Gastrocnemius medialis (tissue), 4 donors: ENCODE measurements around the gene CGRRF1. TPM values are rescaled to one million over a fixed set of nuclear protein-coding genes. Genes with fewer than 3 reads are reported as not detected.

Experiments
- ATAC-seq, 2 donors: fragments of 150-250 bp; one replicate each; pipeline ENCODE4 v1.9.1; 2016
- DNase-seq, 2 donors: peaks; one replicate each; pipeline ENCODE4 v3.0.0-alpha.2; 2019
- H3K27ac ChIP-seq, 4 donors: fragments of 200-600 bp; sonication (generic); 1 replicate in 1 of 4; 2 replicates in 3 of 4; pipeline ENCODE4 v1.5.1; 2016 to 2018; ENCODE audit warnings: mild to moderate bottlenecking in 2 of 4, moderate library complexity in 1 of 4
- H3K27me3 ChIP-seq, 3 donors: fragments of 200-600 bp; sonication (generic) in 2 of 3; 1 replicate in 1 of 3; 2 replicates in 2 of 3; pipeline versions ENCODE4 v1.5.1 to v1.6.0; 2016 to 2019; ENCODE audit warnings: mild to moderate bottlenecking in 1 of 3, moderate library complexity in 1 of 3
- H3K36me3 ChIP-seq, 2 donors: fragments of 200-600 bp; sonication (generic) in 1 of 2; one replicate each; pipeline ENCODE4 v1.5.1; 2017 to 2018
- H3K4me1 ChIP-seq, 2 donors: fragments of 200-600 bp; sonication (generic) in 1 of 2; one replicate each; pipeline ENCODE4 v1.5.1; 2016 to 2017; ENCODE audit warnings: mild to moderate bottlenecking in 2 of 2
- H3K4me3 ChIP-seq, 4 donors: fragments of 200-600 bp; sonication (generic) in 3 of 4; 1 replicate in 1 of 4; 2 replicates in 3 of 4; pipeline ENCODE4 v1.5.1; 2016 to 2019; ENCODE audit warnings: mild to moderate bottlenecking in 2 of 4
- H3K9me3 ChIP-seq, 3 donors: fragments of 200-600 bp; sonication (generic) in 2 of 3; 1 replicate in 1 of 3; 2 replicates in 2 of 3; pipeline ENCODE4 v1.5.1; 2016 to 2019
- CTCF ChIP-seq, 5 experiments: fragments of 450-650 bp in 3 of 5; fragments of 200-600 bp in 2 of 5; sonication (generic) in 2 of 5; IDR thresholded peaks in 4 of 5; conservative IDR thresholded peaks in 1 of 5; 1 replicate in 4 of 5; 2 replicates in 1 of 5; pipeline ENCODE4 v1.5.1; 2016 to 2019; ENCODE audit warnings: antibody characterized with exemption in 5 of 5, mild to moderate bottlenecking in 3 of 5, moderate library complexity in 3 of 5
- POLR2A ChIP-seq, 2 donors: fragments of 450-650 bp; IDR thresholded peaks; one replicate each; pipeline ENCODE4 v1.6.1; 2017; ENCODE audit warnings: antibody characterized with exemption in 2 of 2, mild to moderate bottlenecking in 2 of 2, moderate library complexity in 2 of 2
- in situ Hi-C, 4 donors: fragments of 200-750 bp; cut with MboI; loops; one replicate each; pipeline versions ENCODE4 v1.15.0 to v1.8.0; 2017; ENCODE audit warnings: low sequenced_read_pairs in 4 of 4
- intact Hi-C: fragments of 100-400 bp; cut with DNase I; formaldehyde crosslinking; loops from one replicate; pipeline ENCODE4 v1.15.1; 2023; ENCODE audit warnings: low total_unique reads
- total RNA-seq, 4 donors: library from RNA; depleted of rRNA; stranded (reverse); fragments of >200 nt; gene quantifications; one replicate each; pipeline versions ENCODE4 v1.1.0 to v1.2.3, GENCODE V29; 2016

Gene CGRRF1
- total RNA-seq, 4 donors from 2014 or later: 13.7 to 27.0 (median 20.7) TPM

GRCh38 chr14:54556535-54556934, 46.8 kb downstream of the CGRRF1 start:
- intact Hi-C loops (loop anchor here (5.0 kb wide), 1 partner anchor 49 kb away; the partner anchor contains the start of gene CGRRF1), in situ Hi-C loops (loop anchor here in 2 of 4 donors (10.0 kb wide), 2 partner anchors 248 to 258 kb away; no protein-coding TSS in a partner anchor)
- H3K27me3 ChIP-seq: no peaks in the 10 kb centered on the region
- no peak overlapping the region for H3K4me3 ChIP-seq
- H3K9me3 ChIP-seq: no peaks in the 10 kb centered on the region
- no peaks in the 10 kb centered on the region for H3K4me1 ChIP-seq
- no peaks in the 10 kb centered on the region for H3K36me3 ChIP-seq
- ATAC-seq: peak in 1 of 2 donors; percentile 64
- H3K27ac ChIP-seq: no peak overlapping the region
- no peak for TF ChIP-seq POLR2A (IDR thresholded peaks at IDR 0.05)
- no peak for TF ChIP-seq CTCF (IDR thresholded peaks at IDR 0.05 in 4 of 5, conservative IDR thresholded peaks at IDR 0.05 in 1 of 5)
- DNase-seq: peak in 1 of 2 donors; percentile 26

GRCh38 chr14:54562334-54562733, 52.6 kb downstream of the CGRRF1 start:
- DNase-seq (no peak), ATAC-seq (no peak)
- no peak overlapping the region for H3K27ac ChIP-seq
- H3K36me3 ChIP-seq: no peaks in the 10 kb centered on the region
- peaks cover 7 to 10% of the 10 kb centered on the region in 2 donors for H3K4me1 ChIP-seq
- no peaks in the 10 kb centered on the region for H3K9me3 ChIP-seq
- no peak for TF ChIP-seq POLR2A (IDR thresholded peaks at IDR 0.05)
- no peak for TF ChIP-seq CTCF (IDR thresholded peaks at IDR 0.05 in 4 of 5, conservative IDR thresholded peaks at IDR 0.05 in 1 of 5)
- intact Hi-C loops: loop anchor here (10.0 kb wide), 2 partner anchors 162 to 332 kb away; no protein-coding TSS in a partner anchor
- in situ Hi-C loops: loop anchor here in 3 of 4 donors (5.0 to 10.0 kb wide), 2 partner anchors 212 to 215 kb away; no protein-coding TSS in a partner anchor
- H3K4me3 ChIP-seq: no peak overlapping the region
- H3K27me3 ChIP-seq: no peaks in the 10 kb centered on the region

- TF ChIP-seq POLR2A (IDR thresholded peaks at IDR 0.05): no peak
- peak; percentile 67 to 92 (median 87) for TF ChIP-seq CTCF (IDR thresholded peaks at IDR 0.05 in 4 of 5, conservative IDR thresholded peaks at IDR 0.05 in 1 of 5)
- no peak for DNase-seq
- no peaks in the 10 kb centered on the region for H3K27me3 ChIP-seq
- ATAC-seq: no peak
- intact Hi-C loops (loop anchor here (1.0 to 10.0 kb wide), 5 partner anchors 161 to 331 kb away; no protein-coding TSS in a partner anchor), in situ Hi-C loops (loop anchor here in 3 of 4 donors (5.0 to 10.0 kb wide), 2 partner anchors 211 to 213 kb away; no protein-coding TSS in a partner anchor)
- H3K27ac ChIP-seq: peak overlapping the region; percentile 97 to 100 (median 99)
- H3K9me3 ChIP-seq: no peaks in the 10 kb centered on the region
- peak overlapping the region; percentile 67 to 89 (median 81) for H3K4me3 ChIP-seq
- H3K4me1 ChIP-seq: peaks cover 15 to 22% of the 10 kb centered on the region in 2 donors
- H3K36me3 ChIP-seq: no peaks in the 10 kb centered on the region
Observed at GRCh38 chr14:54564071-54564867, 54.6 kb downstream of the CGRRF1 start.

GRCh38 chr14:54564868-54565784, 55.4 kb downstream of the CGRRF1 start:
- Histone ChIP-seq H3K4me3 (peak overlapping the region; percentile 67 to 89 (median 81)), H3K9me3 (no peaks in the 10 kb centered on the region), H3K4me1 (peaks cover 23 to 31% of the 10 kb centered on the region in 2 donors), H3K27me3 (no peaks in the 10 kb centered on the region), H3K27ac (peak overlapping the region; percentile 97 to 100 (median 99)), H3K36me3 (no peaks in the 10 kb centered on the region)
- DNase-seq (peak; percentile 83 to 90), ATAC-seq (peak; percentile 36 to 42)
- in situ Hi-C loops: loop anchor here (5.0 to 10.0 kb wide), 3 partner anchors 127 to 212 kb away; no protein-coding TSS in a partner anchor
- intact Hi-C loops: loop anchor here (1.0 to 10.0 kb wide), 6 partner anchors 122 to 330 kb away; no protein-coding TSS in a partner anchor
- TF ChIP-seq POLR2A (IDR thresholded peaks at IDR 0.05): peak; percentile 91 to 92
- peak; percentile 13 to 59 (median 45) for TF ChIP-seq CTCF (IDR thresholded peaks at IDR 0.05 in 4 of 5, conservative IDR thresholded peaks at IDR 0.05 in 1 of 5)
